Raji (cell line): Measurements from ENCODE around the gene TSC2.
A peak's percentile ranks its signal among the peaks of the same experiment; 100 is the strongest.

Source experiments
- POLR2A ChIP-seq: IDR thresholded peaks from 2 replicates; pipeline ENCODE4 v1.6.1; 2011; ENCODE audit warnings: low read depth, low read length, control low read depth; ENCODE audit not compliant: insufficient read depth

The TSC2 gene

GRCh38 chr16:2047330-2048115 lies at the start of gene TSC2, which contains the start of gene NTHL1:
TSS of gene TSC2 (plus strand) at chr16:2047985. CDS start at chr16:2048616, 631 bp downstream.
TSS of gene NTHL1 (minus strand) at chr16:2047834. CDS start at chr16:2047823, 11 bp downstream.
- peak; percentile 74 for TF ChIP-seq POLR2A

- no peak for TF ChIP-seq POLR2A
Measured at GRCh38 chr16:1998360-1998835, 49.4 kb upstream of the TSC2 start.

GRCh38 chr16:1998852-1999801 lies 48.7 kb upstream of the TSC2 start:
- TF ChIP-seq POLR2A = no peak

GRCh38 chr16:1999866-2000514 lies 47.8 kb upstream of the TSC2 start:
- TF ChIP-seq POLR2A = no peak

GRCh38 chr16:2001035-2001434 lies 46.8 kb upstream of the TSC2 start:
- no peak for TF ChIP-seq POLR2A

- TF ChIP-seq POLR2A = no peak
Measured at GRCh38 chr16:2001456-2002355, 46.1 kb upstream of the TSC2 start.

- no peak for TF ChIP-seq POLR2A
Measured at GRCh38 chr16:2002406-2003230, 45.2 kb upstream of the TSC2 start.

GRCh38 chr16:2003231-2003826 lies 44.5 kb upstream of the TSC2 start:
- no peak for TF ChIP-seq POLR2A

- TF ChIP-seq POLR2A = 0 out of 2 replicates have a peak, but pooled peaks have one; percentile 19
Measured at GRCh38 chr16:2003827-2004641, 43.8 kb upstream of the TSC2 start.

- no peak for TF ChIP-seq POLR2A
Measured at GRCh38 chr16:2004795-2005517, 42.8 kb upstream of the TSC2 start.

- no peak for TF ChIP-seq POLR2A
Measured at GRCh38 chr16:2005646-2006045, 42.1 kb upstream of the TSC2 start.

- TF ChIP-seq POLR2A = no peak
Measured at GRCh38 chr16:2006317-2006716, 41.5 kb upstream of the TSC2 start.
